Neural progenitor cell (in vitro differentiated cells): ENCODE measurements around the gene USH1G.

ENCODE experiments used
- CTCF ChIP-seq: fragments of 200-600 bp; sonication (generic); IDR thresholded peaks from 2 replicates; pipeline ENCODE4 v1.5.1; 2017; ENCODE audit warnings: antibody characterized with exemption, mild to moderate bottlenecking
- EZH2 ChIP-seq: fragments of 200-600 bp; sonication (generic); IDR thresholded peaks from 2 replicates; pipeline ENCODE4 v1.6.1; 2017; ENCODE audit warnings: antibody characterized with exemption, mild to moderate bottlenecking, moderate library complexity

- no peak for TF ChIP-seq CTCF
- no peak for TF ChIP-seq EZH2
Observed at GRCh38 chr17:74954115-74954514, 31.1 kb upstream of the USH1G start.
